Activated T-helper 1 cell treated with anti-CD3 and anti-CD28 coated beads, Interleukin-12 subunit alpha, Interleukin-12 subunit beta, Interleukin-2, Interleukin-4 antibody, amounts not matched to agents 30 ng/mL and 10 ng/mL and 1 ng/mL, durations not matched to agents 14 hours and 24 hours and 36 hours (primary cell): ENCODE results near the gene ZHX3. TPM values are rescaled to one million over a fixed set of nuclear protein-coding genes. Genes with fewer than 3 reads are reported as not detected.
A peak's percentile ranks its signal among the peaks of the same experiment; 100 is the strongest.

Experiments
- DNase-seq: peaks from one replicate; pipeline ENCODE4 v3.0.0; 2021; ENCODE audit warnings: low spot score
- H3K27ac Mint-ChIP-seq: one replicate; pipeline ENCODE4 v1.8.0; 2021; ENCODE audit warnings: mild to moderate bottlenecking, mixed read lengths
- H3K27me3 Mint-ChIP-seq: one replicate; pipeline ENCODE4 v1.8.0; 2022; ENCODE audit warnings: mild to moderate bottlenecking, moderate library complexity, mixed read lengths; ENCODE audit not compliant: insufficient read depth
- H3K36me3 Mint-ChIP-seq: one replicate; pipeline ENCODE4 v1.8.0; 2021; ENCODE audit warnings: low read depth, mixed read lengths
- H3K4me1 Mint-ChIP-seq: one replicate; pipeline ENCODE4 v1.8.0; 2021; ENCODE audit warnings: low read depth, mixed read lengths
- H3K4me3 Mint-ChIP-seq: one replicate; pipeline ENCODE4 v1.8.0; 2021; ENCODE audit warnings: mild to moderate bottlenecking, moderate library complexity, mixed read lengths
- H3K9me3 Mint-ChIP-seq: one replicate; pipeline ENCODE4 v1.8.0; 2021; ENCODE audit warnings: mixed read lengths
- intact Hi-C: fragments of 100-400 bp; cut with micrococcal nuclease; formaldehyde crosslinking; loops from one replicate; pipeline ENCODE4 v1.15.1; 2024
- total RNA-seq: library from RNA; stranded (reverse); gene quantifications from 2 replicates; pipeline ENCODE4 v1.2.3, GENCODE V29; 2022

The ZHX3 gene, protein sequence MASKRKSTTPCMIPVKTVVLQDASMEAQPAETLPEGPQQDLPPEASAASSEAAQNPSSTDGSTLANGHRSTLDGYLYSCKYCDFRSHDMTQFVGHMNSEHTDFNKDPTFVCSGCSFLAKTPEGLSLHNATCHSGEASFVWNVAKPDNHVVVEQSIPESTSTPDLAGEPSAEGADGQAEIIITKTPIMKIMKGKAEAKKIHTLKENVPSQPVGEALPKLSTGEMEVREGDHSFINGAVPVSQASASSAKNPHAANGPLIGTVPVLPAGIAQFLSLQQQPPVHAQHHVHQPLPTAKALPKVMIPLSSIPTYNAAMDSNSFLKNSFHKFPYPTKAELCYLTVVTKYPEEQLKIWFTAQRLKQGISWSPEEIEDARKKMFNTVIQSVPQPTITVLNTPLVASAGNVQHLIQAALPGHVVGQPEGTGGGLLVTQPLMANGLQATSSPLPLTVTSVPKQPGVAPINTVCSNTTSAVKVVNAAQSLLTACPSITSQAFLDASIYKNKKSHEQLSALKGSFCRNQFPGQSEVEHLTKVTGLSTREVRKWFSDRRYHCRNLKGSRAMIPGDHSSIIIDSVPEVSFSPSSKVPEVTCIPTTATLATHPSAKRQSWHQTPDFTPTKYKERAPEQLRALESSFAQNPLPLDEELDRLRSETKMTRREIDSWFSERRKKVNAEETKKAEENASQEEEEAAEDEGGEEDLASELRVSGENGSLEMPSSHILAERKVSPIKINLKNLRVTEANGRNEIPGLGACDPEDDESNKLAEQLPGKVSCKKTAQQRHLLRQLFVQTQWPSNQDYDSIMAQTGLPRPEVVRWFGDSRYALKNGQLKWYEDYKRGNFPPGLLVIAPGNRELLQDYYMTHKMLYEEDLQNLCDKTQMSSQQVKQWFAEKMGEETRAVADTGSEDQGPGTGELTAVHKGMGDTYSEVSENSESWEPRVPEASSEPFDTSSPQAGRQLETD
- 9.5 and 11.9 TPM in 2 replicates for total RNA-seq

DNA sequence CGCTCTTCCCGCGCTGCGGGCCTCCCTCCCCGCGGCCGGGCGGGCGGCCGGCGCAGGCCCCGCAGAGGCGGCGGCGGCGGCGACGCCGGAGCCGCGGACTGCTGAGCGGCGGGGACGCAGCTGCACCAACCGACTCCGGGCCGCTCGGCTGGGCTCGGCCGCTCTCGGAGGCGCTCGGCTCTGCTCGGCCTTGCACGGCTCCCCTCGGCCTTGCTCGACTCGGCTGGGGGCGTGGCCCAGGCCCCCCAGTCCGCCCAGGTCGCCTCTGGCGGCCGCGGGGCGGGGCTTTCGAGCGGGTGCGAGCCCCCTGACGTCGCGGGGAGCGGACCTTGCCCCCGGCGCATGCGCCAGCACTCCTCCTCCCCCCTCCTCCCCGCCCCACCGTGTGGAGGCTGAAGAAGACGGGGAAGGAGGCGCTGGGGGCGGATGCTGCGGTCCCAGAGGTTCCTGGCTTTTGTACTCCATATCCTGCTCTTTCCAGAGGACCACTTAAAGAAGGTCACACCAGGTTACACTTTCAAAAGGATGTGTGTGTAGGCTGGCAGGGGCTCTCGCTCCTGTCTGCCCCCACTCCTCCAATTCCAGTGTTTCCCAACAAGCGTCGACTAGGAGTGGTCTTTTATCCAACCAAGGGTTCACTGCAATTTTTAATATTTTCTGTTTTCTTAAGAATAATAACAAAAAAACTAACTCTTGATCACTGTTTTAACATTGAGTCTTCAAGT, at the start of gene ZHX3:
Gene ZHX3, minus strand, starts transcription at position 186 of the 725 bp plus-strand sequence. CDS start 112,815 bp downstream, outside the sequence.
- Mint-ChIP-seq H3K27ac (peak within 1 kb of the TSS; percentile 82), H3K36me3 (no peaks in the 10 kb centered on the region), H3K27me3 (peaks cover 5% of the 10 kb centered on the region), H3K9me3 (no peaks in the 10 kb centered on the region), H3K4me3 (peak within 1 kb of the TSS; percentile 88), H3K4me1 (peaks cover 11% of the 10 kb centered on the region)
- peak; percentile 95 for DNase-seq
- intact Hi-C loops, result loop anchor here (1.0 to 5.0 kb wide), 8 partner anchors 12 to 375 kb away; partner anchors contain the start of genes CHD6 and LPIN3

DNA sequence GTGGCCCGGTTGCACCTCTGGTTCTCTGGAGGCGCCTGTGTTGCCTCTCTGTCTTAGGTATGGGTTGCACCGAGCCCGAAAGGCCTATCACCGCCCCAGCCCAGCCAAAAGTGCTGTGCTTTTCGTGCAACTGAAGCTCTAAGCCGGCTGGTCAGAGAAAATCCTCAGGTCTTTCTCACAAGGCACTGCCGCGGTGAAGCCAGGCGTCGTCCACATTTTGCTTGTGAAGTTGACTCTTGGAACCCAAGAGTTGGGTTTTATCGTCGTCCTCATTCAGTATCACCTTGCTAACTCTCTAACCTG, 49.8 kb upstream of the ZHX3 start:
- H3K4me3 Mint-ChIP-seq, result peak overlapping the region; percentile 49
- intact Hi-C loops, result no loop called here
- H3K27me3 Mint-ChIP-seq, result peaks cover 39% of the 10 kb centered on the region

DNA sequence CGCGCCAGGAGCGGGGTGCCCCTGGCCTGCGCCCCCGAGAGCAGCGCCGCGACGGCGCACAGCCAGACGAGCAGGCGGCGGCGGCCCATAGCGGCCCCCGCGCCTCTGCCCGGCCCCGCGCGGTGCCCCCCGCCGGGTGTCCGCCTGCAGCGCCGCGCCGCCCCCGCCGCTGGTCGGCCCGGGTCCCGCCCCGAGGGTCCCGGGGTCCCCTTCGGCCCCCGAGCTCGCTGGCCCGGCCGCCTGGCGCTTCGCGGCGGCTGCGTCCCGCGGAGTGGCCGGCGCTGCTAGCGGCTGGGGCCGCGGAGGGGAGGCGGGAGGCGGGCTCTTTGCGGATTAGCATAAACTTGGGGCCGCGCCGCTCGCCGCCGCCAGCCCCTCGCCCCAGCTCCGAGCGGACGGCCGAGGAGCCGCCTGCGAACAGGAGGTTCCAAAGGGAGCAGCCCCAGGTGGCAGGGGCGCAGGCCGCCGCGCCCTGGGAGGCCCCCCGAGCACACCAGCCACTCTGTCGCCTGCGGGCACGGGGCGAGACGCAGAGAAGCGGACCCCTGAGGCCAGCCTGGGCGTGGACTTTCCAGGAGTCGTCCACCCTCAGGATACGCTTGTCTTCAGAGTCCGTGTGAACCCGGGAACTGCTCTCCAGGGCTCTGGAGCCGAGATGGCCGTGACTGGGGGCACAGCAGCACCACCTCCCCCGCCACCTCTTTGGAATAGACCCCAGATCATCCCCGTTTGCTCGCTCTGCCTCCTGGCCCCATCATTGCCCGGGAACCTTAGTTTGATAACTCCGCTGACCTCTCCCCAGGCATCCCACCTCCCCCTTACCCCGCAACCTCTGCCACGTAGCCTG, 49.2 kb upstream of the ZHX3 start, which contains the start of gene EMILIN3:
Gene EMILIN3, minus strand, starts transcription at position 273 of the 847 bp plus-strand sequence. Its CDS starts 184 bp downstream, at position 89.
- peaks cover 39% of the 10 kb centered on the region for H3K27me3 Mint-ChIP-seq
- H3K27ac Mint-ChIP-seq, result peak within 1 kb of the TSS; percentile 23
- H3K36me3 Mint-ChIP-seq, result peaks cover 2% of the 10 kb centered on the region
- H3K4me3 Mint-ChIP-seq, result peak within 1 kb of the TSS; percentile 49
- no peak for DNase-seq
- peaks cover 4% of the 10 kb centered on the region for H3K4me1 Mint-ChIP-seq
- intact Hi-C loops, result no loop called here
- peaks cover 6% of the 10 kb centered on the region for H3K9me3 Mint-ChIP-seq

More for the DNA sequence above, 49.8 kb upstream of the ZHX3 start:
- H3K9me3 Mint-ChIP-seq, result peaks cover 6% of the 10 kb centered on the region
- peak overlapping the region; percentile 23 for H3K27ac Mint-ChIP-seq
- H3K36me3 Mint-ChIP-seq, result peaks cover 2% of the 10 kb centered on the region
- H3K4me1 Mint-ChIP-seq, result peaks cover 4% of the 10 kb centered on the region
- DNase-seq, result no peak

DNA sequence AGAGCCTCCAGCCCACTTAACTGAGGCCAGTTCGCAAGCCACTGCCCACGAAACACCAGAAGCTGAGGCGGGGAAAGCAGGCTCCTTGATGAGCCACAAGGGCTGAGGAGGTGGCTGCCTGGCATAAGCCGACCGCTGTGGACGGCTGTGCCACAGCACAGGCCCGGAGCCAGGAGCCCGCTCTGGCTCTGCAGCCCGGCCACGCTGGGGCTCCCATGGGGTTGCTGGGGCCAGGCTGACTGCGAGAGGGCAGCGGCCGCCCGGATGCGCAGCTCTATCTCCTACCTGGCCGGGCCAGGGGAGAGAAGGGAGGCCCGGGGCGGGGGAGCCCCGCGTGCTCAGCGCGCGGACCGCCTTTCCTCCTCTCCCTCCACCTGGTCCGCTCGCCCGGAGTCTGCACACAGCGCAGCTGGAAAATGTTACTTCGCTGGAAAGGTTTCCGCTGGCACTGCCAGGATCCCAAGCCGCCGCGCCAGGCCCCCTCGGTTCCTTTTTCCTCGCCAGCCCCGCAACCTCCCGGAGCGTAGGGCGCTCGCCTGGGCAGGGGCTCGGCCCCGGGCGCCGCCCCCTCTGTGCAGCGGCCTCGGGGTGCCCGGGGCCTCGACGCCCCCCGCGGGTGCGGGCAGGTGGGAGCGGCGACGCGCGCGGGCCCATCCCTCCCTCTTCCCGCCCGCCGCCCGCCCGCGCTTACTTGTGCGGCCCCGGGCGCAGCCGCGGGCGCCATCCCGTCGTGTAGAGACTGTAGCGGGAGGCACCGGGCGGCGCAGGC, 48.4 kb upstream of the ZHX3 start:
- H3K36me3 Mint-ChIP-seq, result no peaks in the 10 kb centered on the region
- H3K4me1 Mint-ChIP-seq, result peaks cover 4% of the 10 kb centered on the region
- peak overlapping the region; percentile 12 for H3K4me3 Mint-ChIP-seq
- H3K27me3 Mint-ChIP-seq, result peaks cover 39% of the 10 kb centered on the region
- intact Hi-C loops, result no loop called here
- no peak for DNase-seq
- H3K9me3 Mint-ChIP-seq, result peaks cover under 1% of the 10 kb centered on the region
- H3K27ac Mint-ChIP-seq, result no peak overlapping the region

DNA sequence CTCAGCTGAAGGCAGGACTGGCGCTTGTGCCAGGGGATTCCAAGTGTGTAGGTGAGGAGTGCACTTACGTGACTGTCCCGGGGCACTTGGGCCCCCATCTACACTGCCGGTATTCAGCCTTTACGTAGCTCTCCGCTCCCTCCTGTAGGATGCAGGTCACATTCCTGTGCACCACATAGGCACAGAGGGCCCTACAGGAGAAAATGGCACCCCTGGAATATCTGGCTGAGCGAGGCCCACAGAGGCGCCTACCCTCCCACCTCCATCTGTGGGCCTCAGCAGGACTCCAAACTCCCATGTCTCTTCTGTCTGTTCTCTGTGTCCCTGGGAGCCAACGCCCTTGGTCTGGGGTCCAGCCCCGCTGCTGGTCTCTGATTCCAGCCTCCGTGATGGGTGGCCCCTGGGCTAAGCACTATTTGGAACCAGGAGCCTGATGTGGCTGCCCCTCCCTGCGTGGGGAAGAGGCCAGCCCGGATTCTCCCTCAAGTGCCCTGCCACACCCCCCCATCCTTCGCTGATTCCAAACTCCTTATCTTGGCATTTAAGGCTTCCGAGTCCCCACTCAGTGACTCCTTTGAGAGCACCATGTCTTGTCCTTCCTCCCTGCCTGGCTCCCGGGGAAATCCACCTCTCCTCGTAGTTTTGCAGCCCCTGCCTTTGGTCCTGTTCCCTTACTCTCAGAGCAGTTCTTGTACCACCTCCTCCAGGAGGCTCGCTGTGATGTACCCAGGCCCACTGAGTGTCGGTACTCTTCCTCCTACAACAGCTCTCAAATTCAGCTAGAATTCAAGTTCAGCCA, 47.6 kb upstream of the ZHX3 start:
- peaks cover 39% of the 10 kb centered on the region for H3K27me3 Mint-ChIP-seq
- no peaks in the 10 kb centered on the region for H3K9me3 Mint-ChIP-seq
- H3K4me1 Mint-ChIP-seq, result peaks cover 4% of the 10 kb centered on the region
- peak overlapping the region; percentile 12 for H3K4me3 Mint-ChIP-seq
- DNase-seq, result no peak
- intact Hi-C loops, result no loop called here
- H3K36me3 Mint-ChIP-seq, result no peaks in the 10 kb centered on the region
- H3K27ac Mint-ChIP-seq, result no peak overlapping the region

DNA sequence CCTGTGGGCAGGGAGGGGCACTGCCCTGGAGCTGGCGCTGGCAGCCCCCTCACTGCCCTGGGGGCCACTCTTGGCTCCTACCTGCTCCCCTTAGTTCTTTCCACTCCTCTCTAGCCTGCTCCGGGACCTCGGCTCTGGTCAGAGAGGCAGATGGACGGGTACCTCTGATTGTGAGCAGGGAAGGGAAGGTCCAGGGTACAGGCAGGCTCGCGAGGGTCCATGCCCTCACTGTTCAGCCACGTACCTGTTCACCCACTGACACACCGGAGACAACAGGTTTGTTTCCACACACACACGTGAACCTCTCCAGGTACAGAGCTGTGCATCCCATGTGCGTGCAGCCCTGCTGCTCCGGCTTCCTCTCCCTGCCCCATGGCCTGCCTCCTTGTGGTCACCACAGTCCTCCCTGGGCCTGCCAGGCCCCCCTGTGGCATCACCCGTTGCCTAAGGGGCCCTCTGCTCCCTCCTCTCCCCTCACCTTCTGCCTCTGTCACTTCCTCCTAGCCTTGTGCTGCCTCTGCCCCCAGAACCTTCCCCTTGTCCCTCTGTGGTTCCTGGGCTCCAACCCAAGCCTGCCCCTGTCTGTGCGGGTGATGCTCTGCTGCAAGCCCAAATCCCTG, 46.8 kb upstream of the ZHX3 start:
- Mint-ChIP-seq H3K4me1 (peaks cover 4% of the 10 kb centered on the region), H3K4me3 (no peak overlapping the region), H3K36me3 (no peaks in the 10 kb centered on the region), H3K27ac (no peak overlapping the region), H3K27me3 (peaks cover 31% of the 10 kb centered on the region), H3K9me3 (no peaks in the 10 kb centered on the region)
- DNase-seq, result no peak
- intact Hi-C loops, result no loop called here

DNA sequence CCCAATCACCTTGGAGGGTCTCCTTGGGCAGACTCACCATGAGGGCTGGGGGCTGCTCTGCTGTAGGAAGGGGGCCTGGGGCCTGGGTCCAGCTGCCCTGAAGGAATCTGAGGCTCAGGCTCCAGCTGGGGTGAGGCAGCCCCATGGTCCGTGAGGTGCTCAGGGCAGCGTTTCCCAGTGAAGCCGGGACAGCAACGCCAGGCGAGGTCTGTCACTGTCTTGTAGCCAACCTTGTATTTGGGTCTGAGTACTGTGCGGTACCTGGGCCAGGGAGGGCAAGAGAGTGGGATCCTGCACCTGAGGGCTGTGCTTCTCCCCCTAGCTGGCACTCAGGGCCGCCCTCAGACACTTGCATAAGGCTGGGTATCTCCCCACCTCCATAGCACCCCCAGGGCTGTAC, 46.1 kb upstream of the ZHX3 start:
- H3K9me3 Mint-ChIP-seq, result no peaks in the 10 kb centered on the region
- intact Hi-C loops, result no loop called here
- peaks cover 4% of the 10 kb centered on the region for H3K4me1 Mint-ChIP-seq

DNA sequence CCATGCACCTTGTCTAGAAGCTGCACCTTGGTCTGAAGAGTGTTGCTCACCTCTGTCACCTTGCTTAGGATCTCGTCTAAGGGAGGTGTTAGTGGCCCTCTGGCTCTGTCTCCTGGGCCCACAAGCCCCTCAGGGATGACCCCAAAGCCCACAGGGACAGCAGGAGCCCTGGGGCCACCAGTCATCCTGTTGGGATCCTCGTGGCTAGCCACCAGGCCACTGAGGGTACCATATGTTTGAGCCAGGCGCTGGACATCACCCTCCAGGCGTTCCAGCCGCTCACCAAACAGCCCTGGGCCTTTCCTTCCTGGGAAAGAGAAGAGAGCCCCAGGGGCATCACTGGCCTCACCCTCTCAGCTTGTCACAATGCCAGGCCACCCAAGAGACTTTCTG, 45.2 kb upstream of the ZHX3 start:
- DNase-seq, result no peak
- intact Hi-C loops, result no loop called here
- Mint-ChIP-seq H3K4me3 (no peak overlapping the region), H3K27me3 (peaks cover 21% of the 10 kb centered on the region), H3K9me3 (no peaks in the 10 kb centered on the region), H3K4me1 (peaks cover 4% of the 10 kb centered on the region), H3K27ac (no peak overlapping the region), H3K36me3 (no peaks in the 10 kb centered on the region)

More for the DNA sequence above, 46.1 kb upstream of the ZHX3 start:
- no peak overlapping the region for H3K4me3 Mint-ChIP-seq
- no peak overlapping the region for H3K27ac Mint-ChIP-seq
- peaks cover 26% of the 10 kb centered on the region for H3K27me3 Mint-ChIP-seq
- H3K36me3 Mint-ChIP-seq, result no peaks in the 10 kb centered on the region
- no peak for DNase-seq

DNA sequence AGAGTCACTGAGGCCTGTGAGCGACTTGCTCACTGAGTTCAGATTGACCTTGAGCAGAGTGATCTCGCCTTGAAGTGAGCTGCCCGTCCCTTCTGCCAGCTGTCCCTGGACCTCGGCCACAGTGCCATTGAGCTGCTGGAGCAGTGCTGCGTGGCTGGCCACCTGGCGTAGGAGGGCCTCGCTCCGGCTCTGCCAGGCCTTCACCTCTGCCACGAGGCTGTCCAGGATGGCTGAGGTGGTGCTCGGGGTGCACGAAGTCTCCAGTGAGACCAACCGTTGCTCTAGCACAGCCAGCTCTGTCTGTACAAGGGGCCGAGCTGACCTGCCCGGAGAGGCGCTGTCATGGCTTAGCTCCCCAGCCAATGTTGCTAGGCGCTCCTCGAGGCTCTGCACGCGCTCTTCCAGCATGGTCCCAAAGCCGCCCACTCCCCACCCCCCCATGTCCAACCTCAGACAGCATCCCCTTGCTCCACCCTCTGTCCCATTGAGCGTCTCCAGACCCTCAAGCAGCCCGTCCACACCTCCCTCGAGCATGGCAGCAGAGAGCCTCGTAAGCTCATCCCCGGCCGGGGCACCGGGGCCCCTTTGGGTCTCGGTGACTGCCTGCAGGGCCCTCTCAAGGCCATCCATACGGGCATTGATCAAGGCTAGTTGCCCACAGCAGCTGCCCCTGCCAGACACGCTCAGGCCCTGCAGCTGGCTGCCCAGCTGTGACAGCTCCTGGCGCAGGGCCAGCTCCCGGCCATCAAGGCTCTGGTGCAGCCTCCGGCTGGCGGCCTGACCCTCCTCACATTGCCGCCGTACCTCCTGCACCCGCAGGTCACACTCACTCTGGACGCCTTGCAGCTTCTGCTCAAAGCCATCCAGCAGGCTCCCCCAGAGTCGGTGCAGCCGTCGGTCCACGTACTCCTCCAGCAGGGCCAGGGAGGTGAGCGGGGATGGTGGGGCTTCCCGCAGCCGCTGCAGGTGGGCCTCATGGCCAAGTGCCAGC, 44.5 kb upstream of the ZHX3 start:
- Mint-ChIP-seq H3K4me1 (no peaks in the 10 kb centered on the region), H3K27ac (no peak overlapping the region), H3K4me3 (no peak overlapping the region), H3K27me3 (peaks cover 14% of the 10 kb centered on the region), H3K36me3 (no peaks in the 10 kb centered on the region), H3K9me3 (no peaks in the 10 kb centered on the region)
- intact Hi-C loops, result no loop called here
- no peak for DNase-seq
